B cell (primary cell): ENCODE data around the gene ULBP2. TPM values are rescaled to one million over a fixed set of nuclear protein-coding genes. Genes with fewer than 3 reads are reported as not detected.
"Not testable (repeated sequence)": the region's sequence is repeated elsewhere in the genome, so short reads cannot be mapped to it uniquely, and the experiment has no call there.

Experiments
- ATAC-seq: fragments of 200-7000 bp; cut with Tn5 transposase; one replicate; pipeline ENCODE4 v1.10.0; 2021; ENCODE audit warnings: low read depth, mild to moderate bottlenecking, moderate number of reproducible peaks, moderate library complexity
- CTCF ChIA-PET: fragments of 350-600 bp; sonication (Branson Sonifier 250); formaldehyde crosslinking; loops from one replicate; lab custom pipeline; 2021; ENCODE audit warnings: antibody characterized with exemption, inconsistent platforms; lab: Charles Lee
- POLR2A ChIA-PET: fragments of 350-600 bp; sonication (Branson Sonifier 250); formaldehyde crosslinking; loops from one replicate; lab custom pipeline; 2021; ENCODE audit warnings: antibody characterized with exemption; lab: Charles Lee
- DNase-seq: peaks from one replicate; pipeline ENCODE4 v3.0.0; 2013
- H2AFZ ChIP-seq: 2 replicates; pipeline ENCODE4 v1.6.1; 2012; ENCODE audit warnings: mild to moderate bottlenecking, low read depth, low read length; ENCODE audit not compliant: insufficient read depth, poor library complexity, severe bottlenecking
- H3K27ac ChIP-seq, 2 donors: 1 replicate in 1 of 2; 2 replicates in 1 of 2; pipeline ENCODE4 v1.5.1; 2012 to 2013; ENCODE audit warnings: low read length in 2 of 2, mild to moderate bottlenecking in 2 of 2, moderate library complexity in 1 of 2
- H3K27me3 ChIP-seq, 4 experiments: fragments of 200-600 bp in 1 of 4; sonication (generic) in 1 of 4; replicated peaks in 1 of 4; 1 replicate in 2 of 4; 2 replicates in 2 of 4; pipeline versions ENCODE4 v1.6.1 to v1.7.0; 2013 to 2016; ENCODE audit warnings: low read length in 3 of 4, mild to moderate bottlenecking in 2 of 4, mixed read lengths in 1 of 4, moderate library complexity in 1 of 4; ENCODE audit not compliant: insufficient read depth in 4 of 4, control insufficient read depth in 3 of 4; ENCODE audit errors: control extremely low read depth in 1 of 4
- H3K36me3 ChIP-seq, 2 experiments: replicated peaks in 1 of 2; 1 replicate in 1 of 2; 2 replicates in 1 of 2; pipeline versions ENCODE4 v1.6.1 to v1.7.1; 2013; ENCODE audit warnings: low read length in 1 of 2; ENCODE audit not compliant: insufficient read depth in 2 of 2, control insufficient read depth in 1 of 2; ENCODE audit errors: control extremely low read depth in 1 of 2, extremely low read depth in 1 of 2
- H3K4me1 ChIP-seq, 2 donors: fragments of 200-600 bp in 1 of 2; sonication (generic) in 1 of 2; 1 replicate in 1 of 2; 2 replicates in 1 of 2; pipeline versions ENCODE4 v1.5.1 to v1.6.1; 2013 to 2017; ENCODE audit warnings: low read length in 2 of 2; ENCODE audit not compliant: control insufficient read depth in 2 of 2, insufficient read depth in 2 of 2
- H3K4me2 ChIP-seq: replicated peaks from 2 replicates; pipeline ENCODE3; 2012; ENCODE audit warnings: mild to moderate bottlenecking, low read depth, low read length; ENCODE audit not compliant: poor library complexity, severe bottlenecking
- H3K4me3 ChIP-seq, 5 experiments: fragments of 200-600 bp in 1 of 5; sonication (generic) in 1 of 5; 1 replicate in 3 of 5; 2 replicates in 2 of 5; pipeline versions ENCODE4 v1.5.1 to v1.7.0; 2011 to 2016; ENCODE audit warnings: low read length in 4 of 5, mild to moderate bottlenecking in 4 of 5, low read depth in 2 of 5, control low read depth in 1 of 5, moderate library complexity in 1 of 5; ENCODE audit not compliant: insufficient read depth in 1 of 5; ENCODE audit errors: control extremely low read depth in 1 of 5, extremely low read depth in 1 of 5
- H3K79me2 ChIP-seq: fragments of 200-600 bp; sonication (generic); one replicate; pipeline ENCODE4 v1.6.0; 2016; ENCODE audit warnings: low read length; ENCODE audit not compliant: control insufficient read depth, insufficient read depth
- H3K9ac ChIP-seq: fragments of 200-600 bp; sonication (generic); 2 replicates; pipeline ENCODE4 v1.6.1; 2017; ENCODE audit warnings: mild to moderate bottlenecking, low read length, moderate library complexity
- H3K9me3 ChIP-seq, 3 donors: one replicate each; pipeline versions ENCODE4 v1.6.1 to v1.7.1; 2013; ENCODE audit warnings: low read length in 2 of 3; ENCODE audit not compliant: control insufficient read depth in 2 of 3, insufficient read depth in 1 of 3; ENCODE audit errors: control extremely low read depth in 1 of 3
- H4K20me1 ChIP-seq: 2 replicates; pipeline ENCODE4 v1.6.0; 2012; ENCODE audit warnings: mild to moderate bottlenecking, low read length; ENCODE audit not compliant: insufficient read depth, control insufficient read depth, poor library complexity, severe bottlenecking
- H3K27ac Mint-ChIP-seq: one replicate; pipeline ENCODE4 v1.8.0; 2021; ENCODE audit warnings: mixed read lengths
- H3K27me3 Mint-ChIP-seq: one replicate; pipeline ENCODE4 v1.8.0; 2021; ENCODE audit warnings: mixed read lengths
- H3K4me1 Mint-ChIP-seq: one replicate; pipeline ENCODE4 v1.8.0; 2021; ENCODE audit warnings: mixed read lengths
- H3K4me3 Mint-ChIP-seq: one replicate; pipeline ENCODE4 v1.8.0; 2021; ENCODE audit warnings: mixed read lengths
- H3K9me3 Mint-ChIP-seq: one replicate; pipeline ENCODE4 v1.8.0; 2022; ENCODE audit warnings: mixed read lengths; ENCODE audit not compliant: insufficient read depth
- EZH2 ChIP-seq: IDR thresholded peaks from 2 replicates; pipeline ENCODE4 v1.6.1; 2012; ENCODE audit warnings: borderline replicate concordance, low read depth, mild to moderate bottlenecking, moderate library complexity, low read length; ENCODE audit not compliant: insufficient read depth, poor library complexity, severe bottlenecking
- WGBS: methylation state at CpG from one replicate; pipeline ENCODE4 v1.1.5; 2013; ENCODE audit warnings: missing lambda C conversion rate; ENCODE audit not compliant: insufficient coverage; 5-methylcytosine and 5-hydroxymethylcytosine counted together
- intact Hi-C: fragments of 100-400 bp; cut with micrococcal nuclease; formaldehyde crosslinking; loops from one replicate; pipeline ENCODE4 v1.10.0; 2022
- polyA plus RNA-seq: library from polyadenylated mRNA; depleted of rRNA; stranded (reverse); fragments of >200 nt; gene quantifications from 2 replicates; pipeline ENCODE4 v1.2.3, GENCODE V29; 2012
- total RNA-seq, 2 donors: library from RNA; stranded (reverse); fragments of 120-200 nt in 1 of 2; gene quantifications; 1 replicate in 1 of 2; 2 replicates in 1 of 2; pipeline versions ENCODE4 v1.2.3 to v1.2.4, GENCODE V29; 2013 to 2022
- TF ChIP-seq, protein P1 (sequence below): fragments of 200-600 bp; IDR thresholded peaks from one replicate; pipeline ENCODE4 v1.8.0; 2022; ENCODE audit warnings: antibody characterized with exemption, mild to moderate bottlenecking

Gene ULBP2
- total and polyA plus RNA-seq, 2 donors (not counting 1 experiment from before 2014, with no cell fraction given) = 0.31 TPM; not detected in 1

DNA sequence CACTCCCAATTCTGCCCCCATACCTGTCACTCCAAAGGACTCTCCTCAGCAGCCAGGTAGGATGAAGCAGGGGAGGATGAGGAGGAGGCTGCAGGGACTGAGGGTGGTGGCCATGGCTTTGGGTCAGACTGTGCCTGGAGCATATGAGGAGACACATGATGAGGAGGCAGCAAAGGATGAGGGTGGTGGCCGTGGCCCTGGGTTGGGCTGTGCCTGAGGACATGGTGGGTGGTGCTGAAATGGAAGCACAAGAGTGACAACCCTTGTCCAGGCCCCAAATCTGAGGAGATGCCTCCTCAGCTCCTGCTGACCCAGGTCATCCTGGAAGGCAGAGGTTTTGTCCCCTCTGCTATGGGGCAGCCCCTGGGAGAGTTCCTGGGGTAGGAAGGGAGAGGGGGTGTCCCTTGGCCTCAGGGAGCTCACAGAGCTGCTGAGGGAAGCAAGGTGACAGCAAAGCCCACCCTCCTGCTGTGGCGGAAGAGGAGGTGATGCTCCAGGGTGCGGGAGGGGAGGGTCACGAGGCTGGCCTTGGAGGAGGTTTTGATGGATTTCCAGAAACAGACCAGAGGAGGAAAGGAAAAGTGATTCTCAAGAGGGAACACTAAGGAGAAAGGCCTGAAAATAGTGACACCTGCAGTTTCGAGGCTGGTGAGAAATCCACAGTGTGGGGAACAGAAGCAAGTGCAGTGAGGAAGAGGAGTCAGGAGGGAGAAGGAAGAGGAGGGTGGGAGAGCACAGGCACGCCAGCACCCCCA lies 23.5 kb upstream of the ULBP2 start:
- no peak for TF ChIP-seq EZH2
- TF ChIP-seq, protein P1, sequence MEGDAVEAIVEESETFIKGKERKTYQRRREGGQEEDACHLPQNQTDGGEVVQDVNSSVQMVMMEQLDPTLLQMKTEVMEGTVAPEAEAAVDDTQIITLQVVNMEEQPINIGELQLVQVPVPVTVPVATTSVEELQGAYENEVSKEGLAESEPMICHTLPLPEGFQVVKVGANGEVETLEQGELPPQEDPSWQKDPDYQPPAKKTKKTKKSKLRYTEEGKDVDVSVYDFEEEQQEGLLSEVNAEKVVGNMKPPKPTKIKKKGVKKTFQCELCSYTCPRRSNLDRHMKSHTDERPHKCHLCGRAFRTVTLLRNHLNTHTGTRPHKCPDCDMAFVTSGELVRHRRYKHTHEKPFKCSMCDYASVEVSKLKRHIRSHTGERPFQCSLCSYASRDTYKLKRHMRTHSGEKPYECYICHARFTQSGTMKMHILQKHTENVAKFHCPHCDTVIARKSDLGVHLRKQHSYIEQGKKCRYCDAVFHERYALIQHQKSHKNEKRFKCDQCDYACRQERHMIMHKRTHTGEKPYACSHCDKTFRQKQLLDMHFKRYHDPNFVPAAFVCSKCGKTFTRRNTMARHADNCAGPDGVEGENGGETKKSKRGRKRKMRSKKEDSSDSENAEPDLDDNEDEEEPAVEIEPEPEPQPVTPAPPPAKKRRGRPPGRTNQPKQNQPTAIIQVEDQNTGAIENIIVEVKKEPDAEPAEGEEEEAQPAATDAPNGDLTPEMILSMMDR = no peak
- no peaks in the 10 kb centered on the region for H3K79me2 ChIP-seq
- ATAC-seq (no peak), DNase-seq (no peak)
- WGBS = 80% methylated on average over 6 of the region's 6 CpGs
- no peak overlapping the region for H3K4me2 ChIP-seq
- Mint-ChIP-seq H3K9me3 (no peaks in the 10 kb centered on the region), H3K27me3 (peaks cover 62% of the 10 kb centered on the region), H3K27ac (no peak overlapping the region), H3K4me3 (no peak overlapping the region), H3K4me1 (peaks cover 14% of the 10 kb centered on the region)
- intact Hi-C loops = no loop called here
- POLR2A ChIA-PET = no interaction called here
- H3K9me3 ChIP-seq = peaks cover 0 to 16% (median 0%) of the 10 kb centered on the region in 3 donors
- H3K27ac ChIP-seq = no peak overlapping the region
- H3K4me1 ChIP-seq = peaks cover 10 to 12% of the 10 kb centered on the region in 2 donors
- no peaks in the 10 kb centered on the region for H3K36me3 ChIP-seq
- peaks cover 0 to 44% (median 10%) of the 10 kb centered on the region in 4 experiments for H3K27me3 ChIP-seq
- H3K9ac ChIP-seq = no peak overlapping the region
- H3K4me3 ChIP-seq = no peak overlapping the region
- no peaks in the 10 kb centered on the region for H4K20me1 ChIP-seq
- no peak overlapping the region for H2AFZ ChIP-seq
- CTCF ChIA-PET = no interaction called here

DNA sequence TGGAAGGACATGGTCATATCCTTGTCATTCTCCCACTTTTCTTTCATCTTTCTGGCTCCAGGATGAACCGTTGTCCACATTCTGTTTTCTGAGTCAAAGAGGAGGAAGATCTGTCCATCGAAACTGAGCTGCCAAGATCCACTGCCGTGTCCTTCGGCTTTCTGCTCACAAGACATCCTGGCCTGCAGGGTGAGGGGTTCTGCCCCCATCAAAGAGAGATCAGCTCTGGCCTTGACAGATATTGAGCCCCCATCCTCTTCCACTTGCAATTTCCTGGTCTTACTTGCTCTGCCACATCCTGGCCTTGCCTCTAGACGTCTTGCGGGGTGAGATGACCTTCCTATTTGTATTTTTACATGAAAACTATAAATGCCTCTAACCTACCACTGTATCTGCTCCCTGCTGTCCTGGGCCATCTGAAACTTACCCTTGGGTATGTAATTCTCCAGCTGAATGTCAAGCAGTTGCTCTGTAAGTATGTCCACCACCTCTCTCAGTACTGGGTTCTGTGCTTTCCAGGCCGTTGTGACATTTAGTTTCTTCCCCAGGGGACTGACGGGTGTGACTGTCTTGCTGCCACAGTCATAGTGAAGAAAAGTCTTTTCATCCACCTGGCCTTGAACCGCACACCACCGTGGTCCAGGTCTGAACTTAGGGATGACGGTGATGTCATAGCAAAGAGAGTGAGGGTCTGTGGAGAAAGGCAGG lies 22.5 kb upstream of the ULBP2 start:
- intact Hi-C loops, H4K20me1 ChIP-seq, POLR2A ChIA-PET, H3K9ac ChIP-seq, H3K4me3 Mint-ChIP-seq, ATAC-seq, H3K9me3 Mint-ChIP-seq, H3K36me3 ChIP-seq, DNase-seq, H3K4me2 ChIP-seq, CTCF ChIA-PET, H3K27ac Mint-ChIP-seq, H3K27ac ChIP-seq, H3K79me2 ChIP-seq, H2AFZ ChIP-seq, H3K4me3 ChIP-seq: not testable (repeated sequence)
- 93% methylated on average over 3 of the region's 11 CpGs for WGBS
- H3K4me1 Mint-ChIP-seq = peaks cover 21% of the 10 kb centered on the region
- H3K4me1 ChIP-seq = peaks cover 15 to 16% of the 10 kb centered on the region in 2 donors
- H3K27me3 Mint-ChIP-seq = peaks cover 64% of the 10 kb centered on the region
- peaks cover 0 to 21% (median 0%) of the 10 kb centered on the region in 3 donors for H3K9me3 ChIP-seq
- H3K27me3 ChIP-seq = peaks cover 0 to 49% (median 19%) of the 10 kb centered on the region in 4 experiments
